Caco-2 (cell line): ENCODE data around the gene CECR2. TPM values are rescaled to one million over a fixed set of nuclear protein-coding genes. Genes with fewer than 3 reads are reported as not detected.
A peak's percentile ranks its signal among the peaks of the same experiment; 100 is the strongest.

Source experiments
- BruUV-seq: library from RNA; stranded (reverse); fragments of 400-500 nt; replicated peaks from 2 replicates; lab custom pipeline; 2021; lab: Mats Ljungman, UMichigan
- CTCF ChIA-PET: fragments of 300-600 bp; sonication (Branson Sonifier 250); formaldehyde crosslinking; loops from one replicate; lab custom pipeline; 2022; ENCODE audit warnings: antibody characterized with exemption; lab: Charles Lee
- POLR2A ChIA-PET: fragments of 300-600 bp; sonication (Branson Sonifier 250); formaldehyde crosslinking; loops from one replicate; lab custom pipeline; 2022; ENCODE audit warnings: antibody characterized with exemption; lab: Charles Lee
- DNase-seq, 2 experiments: peaks; one replicate each; pipeline versions ENCODE4 v3.0.0 to v3.0.0-alpha.2; 2020 to 2022
- H3K27me3 ChIP-seq: replicated peaks from 2 replicates; pipeline ENCODE4 v1.6.0; 2011; ENCODE audit warnings: low read length; ENCODE audit not compliant: control insufficient read depth, insufficient read depth
- H3K36me3 ChIP-seq: 2 replicates; pipeline ENCODE4 v1.5.1; 2011; ENCODE audit warnings: low read length; ENCODE audit not compliant: control insufficient read depth, insufficient read depth
- H3K4me1 ChIP-seq: fragments of 250-450 bp; sonication (Bioruptor Pico); 2 replicates; pipeline ENCODE4 v1.5.1; 2020; ENCODE audit warnings: mild to moderate bottlenecking
- H3K4me3 ChIP-seq: 2 replicates; pipeline ENCODE4 v1.5.1; 2011; ENCODE audit warnings: low read depth, mild to moderate bottlenecking, control low read depth, low read length
- H3K9me3 ChIP-seq: fragments of 250-450 bp; sonication (Bioruptor Pico); 2 replicates; pipeline ENCODE4 v1.5.1; 2020; ENCODE audit warnings: mild to moderate bottlenecking, moderate library complexity
- H3K27ac Mint-ChIP-seq: one replicate; pipeline ENCODE4 v1.8.0; 2022; ENCODE audit warnings: mixed read lengths; ENCODE audit not compliant: unreplicated experiment
- H3K27me3 Mint-ChIP-seq: one replicate; pipeline ENCODE4 v1.8.0; 2022; ENCODE audit warnings: mixed read lengths; ENCODE audit not compliant: insufficient read depth, unreplicated experiment
- H3K36me3 Mint-ChIP-seq: one replicate; pipeline ENCODE4 v1.8.0; 2022; ENCODE audit warnings: mild to moderate bottlenecking, mixed read lengths; ENCODE audit not compliant: insufficient read depth, unreplicated experiment
- H3K4me1 Mint-ChIP-seq: one replicate; pipeline ENCODE4 v1.8.0; 2022; ENCODE audit warnings: low read depth, mixed read lengths; ENCODE audit not compliant: unreplicated experiment
- H3K4me3 Mint-ChIP-seq: one replicate; pipeline ENCODE4 v1.8.0; 2022; ENCODE audit warnings: mild to moderate bottlenecking, moderate library complexity, mixed read lengths; ENCODE audit not compliant: unreplicated experiment
- H3K9me3 Mint-ChIP-seq: one replicate; pipeline ENCODE4 v1.8.0; 2022; ENCODE audit warnings: mixed read lengths; ENCODE audit not compliant: unreplicated experiment
- CTCF ChIP-seq, 2 experiments: fragments of 200-600 bp in 1 of 2; IDR thresholded peaks; 1 replicate in 1 of 2; 2 replicates in 1 of 2; pipeline versions ENCODE4 v1.5.1 to v1.8.0; 2011 to 2022; ENCODE audit warnings: antibody characterized with exemption in 1 of 2, control low read depth in 1 of 2, inconsistent platforms in 1 of 2, low read depth in 1 of 2, low read length in 1 of 2, mild to moderate bottlenecking in 1 of 2, moderate library complexity in 1 of 2; ENCODE audit not compliant: insufficient read depth in 1 of 2, severe bottlenecking in 1 of 2, unreplicated experiment in 1 of 2
- intact Hi-C: fragments of 100-400 bp; cut with micrococcal nuclease; formaldehyde crosslinking; loops from one replicate; pipeline ENCODE4 v1.10.0; 2022; ENCODE audit not compliant: unreplicated experiment
- total RNA-seq: library from RNA; stranded (reverse); gene quantifications from 2 replicates; pipeline ENCODE4 v1.2.3, GENCODE V29; 2022

CECR2 gene
- total RNA-seq, 1 experiment from 2014 or later = 1.1 TPM

GRCh38 chr22:17339095-17339693 is 30.1 kb upstream of the CECR2 start:
- H3K36me3 Mint-ChIP-seq = no peaks in the 10 kb centered on the region
- H3K27ac Mint-ChIP-seq = no peak overlapping the region
- no peak overlapping the region for H3K4me3 ChIP-seq
- H3K27me3 Mint-ChIP-seq = peaks cover 6% of the 10 kb centered on the region
- H3K27me3 ChIP-seq = no peaks in the 10 kb centered on the region
- no peak overlapping the region for H3K4me3 Mint-ChIP-seq
- ChIA-PET POLR2A (no interaction called here), CTCF (interaction anchor here (1.2 kb wide), 1 partner anchor 168 kb away, joined by 3 read pairs; no protein-coding TSS in a partner anchor)
- peak; percentile 41 to 42 for DNase-seq
- no peaks in the 10 kb centered on the region for H3K9me3 ChIP-seq
- BruUV-seq = no TSS peak
- H3K4me1 Mint-ChIP-seq = peaks cover 8% of the 10 kb centered on the region
- no peaks in the 10 kb centered on the region for H3K36me3 ChIP-seq
- intact Hi-C loops = no loop called here
- no peak for TF ChIP-seq CTCF (IDR thresholded peaks at IDR 0.05; ENCODE audit: insufficient read depth in 1 of 2, low read depth in 1 of 2, low read length in 1 of 2, severe bottlenecking in 1 of 2, unreplicated experiment in 1 of 2)
- H3K4me1 ChIP-seq = no peaks in the 10 kb centered on the region
- no peaks in the 10 kb centered on the region for H3K9me3 Mint-ChIP-seq

GRCh38 chr22:17342361-17342760 is 26.9 kb upstream of the CECR2 start:
- Histone ChIP-seq H3K9me3 (no peaks in the 10 kb centered on the region), H3K4me1 (no peaks in the 10 kb centered on the region), H3K27me3 (no peaks in the 10 kb centered on the region), H3K4me3 (no peak overlapping the region), H3K36me3 (no peaks in the 10 kb centered on the region)
- CTCF ChIA-PET = no interaction called here
- no peak overlapping the region for H3K27ac Mint-ChIP-seq
- peaks cover 8% of the 10 kb centered on the region for H3K4me1 Mint-ChIP-seq
- DNase-seq = no peak
- intact Hi-C loops = no loop called here
- POLR2A ChIA-PET = no interaction called here
- TF ChIP-seq CTCF (IDR thresholded peaks at IDR 0.05; ENCODE audit: insufficient read depth in 1 of 2, low read depth in 1 of 2, low read length in 1 of 2, severe bottlenecking in 1 of 2, unreplicated experiment in 1 of 2) = no peak
- no peaks in the 10 kb centered on the region for H3K9me3 Mint-ChIP-seq
- peaks cover 6% of the 10 kb centered on the region for H3K27me3 Mint-ChIP-seq
- no peaks in the 10 kb centered on the region for H3K36me3 Mint-ChIP-seq
- no peak overlapping the region for H3K4me3 Mint-ChIP-seq
- no TSS peak for BruUV-seq

GRCh38 chr22:17343766-17344165 is 25.5 kb upstream of the CECR2 start:
- H3K36me3 ChIP-seq = no peaks in the 10 kb centered on the region
- H3K4me3 Mint-ChIP-seq = no peak overlapping the region
- H3K4me1 ChIP-seq = no peaks in the 10 kb centered on the region
- no TSS peak for BruUV-seq
- H3K9me3 ChIP-seq = no peaks in the 10 kb centered on the region
- peaks cover under 1% of the 10 kb centered on the region for H3K27me3 Mint-ChIP-seq
- no peaks in the 10 kb centered on the region for H3K9me3 Mint-ChIP-seq
- H3K4me3 ChIP-seq = no peak overlapping the region
- ChIA-PET POLR2A (no interaction called here), CTCF (no interaction called here)
- no peaks in the 10 kb centered on the region for H3K36me3 Mint-ChIP-seq
- no peak for TF ChIP-seq CTCF (IDR thresholded peaks at IDR 0.05; ENCODE audit: insufficient read depth in 1 of 2, low read depth in 1 of 2, low read length in 1 of 2, severe bottlenecking in 1 of 2, unreplicated experiment in 1 of 2)
- H3K4me1 Mint-ChIP-seq = peaks cover 10% of the 10 kb centered on the region
- no peak overlapping the region for H3K27ac Mint-ChIP-seq
- intact Hi-C loops = no loop called here
- H3K27me3 ChIP-seq = no peaks in the 10 kb centered on the region; the same call in 1 of the 2 replicates
- no peak for DNase-seq
